ENCODE results near the gene PNMT.

Gene PNMT

GRCh38 chr17:39639566-39640458, 28.4 kb upstream of the PNMT start:
- no peak for DNase-seq (ENCODE audit: low read depth)
- TF ChIP-seq CTCF (IDR thresholded peaks at IDR 0.05; ENCODE audit: control insufficient read depth, extremely low read depth, insufficient read depth) = no peak
- H3K4me3 ChIP-seq (ENCODE audit: low read depth, low read length) = no peak overlapping the region

GRCh38 chr17:39640591-39641031, 27.6 kb upstream of the PNMT start:
- no peak for DNase-seq (ENCODE audit: low read depth)
- H3K4me3 ChIP-seq (ENCODE audit: low read depth, low read length) = no peak overlapping the region
- no peak for TF ChIP-seq CTCF (IDR thresholded peaks at IDR 0.05; ENCODE audit: control insufficient read depth, extremely low read depth, insufficient read depth)

GRCh38 chr17:39641097-39641496, 27.2 kb upstream of the PNMT start:
- no peak overlapping the region for H3K4me3 ChIP-seq (ENCODE audit: low read depth, low read length)
- TF ChIP-seq CTCF (IDR thresholded peaks at IDR 0.05; ENCODE audit: control insufficient read depth, extremely low read depth, insufficient read depth) = no peak
- no peak for DNase-seq (ENCODE audit: low read depth)

- DNase-seq (ENCODE audit: low read depth) = no peak
- no peak for TF ChIP-seq CTCF (IDR thresholded peaks at IDR 0.05; ENCODE audit: control insufficient read depth, extremely low read depth, insufficient read depth)
- H3K4me3 ChIP-seq (ENCODE audit: low read depth, low read length) = no peak overlapping the region
These were observed 26.4 kb upstream of the PNMT start for GRCh38 chr17:39641883-39642282.

GRCh38 chr17:39642291-39643074, 25.8 kb upstream of the PNMT start:
- no peak for TF ChIP-seq CTCF (IDR thresholded peaks at IDR 0.05; ENCODE audit: control insufficient read depth, extremely low read depth, insufficient read depth)

GRCh38 chr17:39643271-39643670, 25.0 kb upstream of the PNMT start:
- no peak for DNase-seq (ENCODE audit: low read depth)
- TF ChIP-seq CTCF (IDR thresholded peaks at IDR 0.05; ENCODE audit: control insufficient read depth, extremely low read depth, insufficient read depth) = no peak
- H3K4me3 ChIP-seq (ENCODE audit: low read depth, low read length) = no peak overlapping the region

More at GRCh38 chr17:39642291-39643074, 25.8 kb upstream of the PNMT start:
- no peak for DNase-seq (ENCODE audit: low read depth)
- H3K4me3 ChIP-seq (ENCODE audit: low read depth, low read length) = no peak overlapping the region

Data from LNCaP clone FGC (cell line).